ENCODE measurements around the gene GRIK4.

The GRIK4 gene

DNA sequence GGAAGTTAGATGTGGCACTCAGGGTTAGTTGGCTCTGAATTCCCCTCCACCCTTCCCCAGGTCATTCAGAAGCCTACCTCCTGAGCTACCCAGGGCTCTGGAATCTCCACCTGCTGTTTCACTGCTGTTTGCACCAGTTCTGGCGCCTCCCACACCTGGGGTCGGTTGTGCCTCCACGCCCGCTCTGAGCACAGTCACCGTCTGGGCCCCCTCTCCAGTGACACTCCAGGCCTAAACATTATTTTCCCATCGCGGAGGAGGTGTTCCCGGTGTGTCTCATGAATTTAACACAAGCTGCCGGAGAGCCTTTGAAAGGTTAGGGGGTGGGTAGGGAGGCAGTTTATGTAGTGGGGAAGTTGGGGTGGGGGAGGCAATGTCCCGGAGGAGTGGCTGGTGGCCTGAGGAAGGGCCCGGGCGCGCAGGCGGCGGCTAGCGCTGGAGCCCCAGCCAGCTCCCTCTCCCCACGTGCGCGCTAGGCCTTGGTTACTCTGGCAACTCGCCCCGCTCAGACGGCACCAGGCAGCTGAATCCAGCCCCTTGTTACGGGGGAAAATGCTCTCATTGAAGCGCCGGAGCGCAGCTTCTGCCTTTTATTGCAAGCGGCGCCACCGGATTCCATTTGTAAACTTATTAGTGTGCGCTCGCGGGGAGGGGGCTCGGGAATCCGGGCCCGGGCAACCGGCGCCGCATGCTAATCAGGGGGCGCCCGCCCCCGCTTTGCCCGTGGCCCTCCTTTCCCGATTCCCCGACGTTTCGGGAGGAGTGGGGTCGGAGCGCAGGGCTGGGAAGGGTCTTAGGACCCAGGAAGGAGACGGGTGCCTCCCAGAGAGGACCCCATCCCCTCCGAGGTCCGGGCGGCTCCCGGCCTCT lies 52.4 kb downstream of the GRIK4 start:
- TF ChIP-seq, protein P1, sequence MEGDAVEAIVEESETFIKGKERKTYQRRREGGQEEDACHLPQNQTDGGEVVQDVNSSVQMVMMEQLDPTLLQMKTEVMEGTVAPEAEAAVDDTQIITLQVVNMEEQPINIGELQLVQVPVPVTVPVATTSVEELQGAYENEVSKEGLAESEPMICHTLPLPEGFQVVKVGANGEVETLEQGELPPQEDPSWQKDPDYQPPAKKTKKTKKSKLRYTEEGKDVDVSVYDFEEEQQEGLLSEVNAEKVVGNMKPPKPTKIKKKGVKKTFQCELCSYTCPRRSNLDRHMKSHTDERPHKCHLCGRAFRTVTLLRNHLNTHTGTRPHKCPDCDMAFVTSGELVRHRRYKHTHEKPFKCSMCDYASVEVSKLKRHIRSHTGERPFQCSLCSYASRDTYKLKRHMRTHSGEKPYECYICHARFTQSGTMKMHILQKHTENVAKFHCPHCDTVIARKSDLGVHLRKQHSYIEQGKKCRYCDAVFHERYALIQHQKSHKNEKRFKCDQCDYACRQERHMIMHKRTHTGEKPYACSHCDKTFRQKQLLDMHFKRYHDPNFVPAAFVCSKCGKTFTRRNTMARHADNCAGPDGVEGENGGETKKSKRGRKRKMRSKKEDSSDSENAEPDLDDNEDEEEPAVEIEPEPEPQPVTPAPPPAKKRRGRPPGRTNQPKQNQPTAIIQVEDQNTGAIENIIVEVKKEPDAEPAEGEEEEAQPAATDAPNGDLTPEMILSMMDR (IDR thresholded peaks at IDR 0.05; ENCODE audit: low read depth, low read length): no peak
- H3K4me3 ChIP-seq (replicated peaks in 1 of 2; ENCODE audit: low read depth in 2 of 2, low read length in 2 of 2): peak overlapping the region in 1 of 2 donors; percentile 8
- peak in 1 of 2 donors; percentile 15 for DNase-seq (ENCODE audit: low read depth in 2 of 2)

GRCh38 chr11:120564573-120565311 lies 53.2 kb downstream of the GRIK4 start:
- peak; percentile 45 to 52 for DNase-seq (ENCODE audit: low read depth in 2 of 2)
- TF ChIP-seq, protein P1 (IDR thresholded peaks at IDR 0.05; ENCODE audit: low read depth, low read length): no peak
- peak overlapping the region; percentile 19 to 37 for H3K4me3 ChIP-seq (replicated peaks in 1 of 2; ENCODE audit: low read depth in 2 of 2, low read length in 2 of 2)

DNA sequence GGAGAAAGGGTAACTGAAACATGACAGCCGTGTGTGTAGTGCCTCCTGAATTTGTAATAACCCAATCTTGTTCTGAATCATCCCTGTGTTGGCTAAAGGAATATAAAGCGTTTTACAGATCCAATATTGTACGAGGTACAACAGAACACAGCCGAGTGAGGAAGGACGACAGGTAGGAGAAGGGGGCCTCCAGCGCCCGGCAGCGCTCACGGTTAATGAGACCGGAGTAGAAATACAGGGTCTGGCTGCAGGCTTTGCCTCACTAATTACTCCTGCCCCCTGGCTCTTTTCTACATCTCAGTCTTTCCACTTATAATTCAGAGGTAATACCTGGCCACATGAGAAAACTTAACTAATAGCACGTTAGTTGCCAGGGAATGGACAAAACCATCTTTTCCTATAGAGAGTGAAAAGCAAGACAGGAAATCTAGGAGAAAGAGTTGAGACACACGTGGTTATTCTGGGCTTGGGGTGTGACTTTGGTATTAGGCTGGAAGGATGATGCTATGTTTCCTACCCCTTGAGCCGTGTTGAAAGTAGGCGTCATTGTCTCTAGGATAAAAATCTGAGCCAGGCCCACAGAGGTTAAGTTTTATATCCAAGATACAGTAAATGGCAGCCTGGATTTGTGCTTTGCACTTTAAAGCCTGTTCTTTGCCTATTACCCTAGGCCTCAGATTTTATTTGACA lies 54.1 kb downstream of the GRIK4 start:
- no peak overlapping the region for H3K4me3 ChIP-seq (replicated peaks in 1 of 2; ENCODE audit: low read depth in 2 of 2, low read length in 2 of 2)
- TF ChIP-seq, protein P1 (IDR thresholded peaks at IDR 0.05; ENCODE audit: low read depth, low read length): no peak
- peak in 1 of 2 donors; percentile 27 for DNase-seq (ENCODE audit: low read depth in 2 of 2)

GRCh38 chr11:120566176-120566575 lies 54.6 kb downstream of the GRIK4 start:
- TF ChIP-seq, protein P1 (IDR thresholded peaks at IDR 0.05; ENCODE audit: low read depth, low read length): no peak
- H3K4me3 ChIP-seq (replicated peaks in 1 of 2; ENCODE audit: low read depth in 2 of 2, low read length in 2 of 2): no peak overlapping the region
- DNase-seq (ENCODE audit: low read depth in 2 of 2): peak; percentile 17 to 47

GRCh38 chr11:120568572-120569307 lies 57.2 kb downstream of the GRIK4 start:
- TF ChIP-seq, protein P1 (IDR thresholded peaks at IDR 0.05; ENCODE audit: low read depth, low read length): no peak
- no peak overlapping the region for H3K4me3 ChIP-seq (replicated peaks in 1 of 2; ENCODE audit: low read depth in 2 of 2, low read length in 2 of 2)

DNA sequence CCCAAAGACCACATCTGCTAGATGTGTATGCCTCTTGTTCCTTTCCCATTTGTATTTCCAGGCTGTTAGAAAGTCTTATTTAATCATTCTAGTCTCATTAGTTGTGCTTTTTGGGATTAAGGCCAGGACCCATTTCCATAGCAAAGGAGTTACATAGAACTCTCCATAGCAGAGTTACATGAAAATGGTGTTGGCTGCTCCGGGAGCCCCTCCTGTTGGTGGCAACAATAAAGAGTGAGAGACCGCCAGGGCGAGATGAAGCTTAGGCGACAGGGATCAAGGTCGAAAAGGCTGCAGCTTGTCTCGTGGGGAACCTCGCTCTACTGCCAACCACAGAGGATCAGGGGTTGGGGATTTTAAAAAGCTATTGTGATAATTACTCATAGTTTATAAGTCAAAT lies 58.3 kb downstream of the GRIK4 start:
- no peak overlapping the region for H3K4me3 ChIP-seq (replicated peaks in 1 of 2; ENCODE audit: low read depth in 2 of 2, low read length in 2 of 2)
- TF ChIP-seq, protein P1 (IDR thresholded peaks at IDR 0.05; ENCODE audit: low read depth, low read length): no peak
- DNase-seq (ENCODE audit: low read depth in 2 of 2): no peak

More at GRCh38 chr11:120568572-120569307, 57.2 kb downstream of the GRIK4 start:
- no peak for DNase-seq (ENCODE audit: low read depth in 2 of 2)

Data from cardiac fibroblast (primary cell).